NOMO-1 (cell line): ENCODE measurements around the gene SPIRE1.
"Not testable (repeated sequence)": the region's sequence is repeated elsewhere in the genome, so short reads cannot be mapped to it uniquely, and the experiment has no call there.

Experiments
- DNase-seq, 2 experiments: peaks; one replicate each; lab custom pipeline; 2025; ENCODE audit not compliant: unreplicated experiment in 2 of 2; lab: John Stamatoyannopoulos, UW

Gene SPIRE1

DNA sequence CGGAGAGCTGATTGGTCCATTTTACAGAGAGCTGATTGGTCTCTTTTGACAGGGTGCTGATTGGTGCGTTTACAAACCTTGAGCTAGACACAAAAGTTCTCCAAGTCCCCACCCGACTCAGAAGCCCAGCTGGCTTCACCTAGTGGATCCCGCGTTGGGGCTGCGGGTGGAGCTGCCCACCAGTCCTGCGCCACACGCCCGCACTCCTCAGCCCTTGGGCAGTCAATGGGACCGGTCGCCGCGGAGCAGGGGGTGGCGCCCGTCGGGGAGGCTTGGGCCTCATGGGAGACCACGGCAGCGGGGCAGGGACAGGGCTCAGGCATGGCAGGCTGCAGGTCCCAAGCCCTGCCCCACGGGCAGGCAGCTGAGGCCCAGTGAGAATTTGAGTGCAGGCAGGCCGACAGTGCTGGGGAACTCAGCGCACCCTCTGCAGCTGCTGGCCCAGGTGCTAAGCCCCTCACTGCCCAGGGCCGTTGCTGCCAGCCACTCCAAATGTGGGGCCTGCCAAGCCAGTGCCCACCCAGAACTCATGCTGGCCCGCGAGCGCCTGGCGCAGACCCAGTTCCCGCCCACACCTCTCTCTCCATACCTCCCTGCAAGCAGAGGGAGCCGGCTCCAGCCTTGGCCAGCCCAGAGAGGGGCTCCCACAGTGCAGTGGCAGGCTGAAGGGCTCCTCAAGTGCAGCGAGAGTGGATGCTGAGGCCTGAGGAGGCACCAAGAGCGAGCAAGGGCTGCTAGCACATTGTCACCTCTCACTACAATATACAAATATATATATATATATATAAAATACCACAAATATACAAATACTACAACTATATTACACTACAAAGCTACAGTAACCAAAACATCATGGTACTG is 100.7 kb downstream of the SPIRE1 start:
- DNase-seq, result no peak

DNA sequence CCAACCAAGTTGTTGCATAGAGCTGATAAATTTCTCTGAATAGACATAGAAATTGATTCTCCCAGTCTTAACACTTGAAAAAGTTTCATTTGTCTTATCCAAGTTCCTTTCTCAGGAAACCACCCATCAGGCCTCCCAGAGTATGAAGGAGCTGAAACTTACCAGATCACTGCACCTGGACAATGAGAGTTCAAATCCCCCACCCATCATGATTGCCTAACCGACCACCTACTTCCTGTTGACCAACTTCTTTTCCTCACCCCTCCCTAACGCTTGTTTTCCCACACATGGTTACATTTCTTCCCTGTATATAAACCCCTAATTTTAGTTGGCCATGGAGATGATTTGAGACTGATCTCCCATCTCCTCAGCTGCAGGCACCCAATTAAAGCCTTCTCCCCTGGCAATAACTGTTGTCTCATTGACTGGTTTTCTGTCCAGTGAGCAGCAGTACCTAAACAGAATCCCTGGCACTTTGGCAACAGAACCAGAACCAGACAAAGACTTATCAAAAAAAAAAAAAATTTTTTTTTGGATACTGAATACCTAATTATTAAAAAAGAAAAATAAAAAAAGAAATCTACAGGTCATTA is 103.0 kb downstream of the SPIRE1 start:
- no peak for DNase-seq

- no peak for DNase-seq
Measured at GRCh38 chr18:12552879-12553242, 105.0 kb downstream of the SPIRE1 start.

DNA sequence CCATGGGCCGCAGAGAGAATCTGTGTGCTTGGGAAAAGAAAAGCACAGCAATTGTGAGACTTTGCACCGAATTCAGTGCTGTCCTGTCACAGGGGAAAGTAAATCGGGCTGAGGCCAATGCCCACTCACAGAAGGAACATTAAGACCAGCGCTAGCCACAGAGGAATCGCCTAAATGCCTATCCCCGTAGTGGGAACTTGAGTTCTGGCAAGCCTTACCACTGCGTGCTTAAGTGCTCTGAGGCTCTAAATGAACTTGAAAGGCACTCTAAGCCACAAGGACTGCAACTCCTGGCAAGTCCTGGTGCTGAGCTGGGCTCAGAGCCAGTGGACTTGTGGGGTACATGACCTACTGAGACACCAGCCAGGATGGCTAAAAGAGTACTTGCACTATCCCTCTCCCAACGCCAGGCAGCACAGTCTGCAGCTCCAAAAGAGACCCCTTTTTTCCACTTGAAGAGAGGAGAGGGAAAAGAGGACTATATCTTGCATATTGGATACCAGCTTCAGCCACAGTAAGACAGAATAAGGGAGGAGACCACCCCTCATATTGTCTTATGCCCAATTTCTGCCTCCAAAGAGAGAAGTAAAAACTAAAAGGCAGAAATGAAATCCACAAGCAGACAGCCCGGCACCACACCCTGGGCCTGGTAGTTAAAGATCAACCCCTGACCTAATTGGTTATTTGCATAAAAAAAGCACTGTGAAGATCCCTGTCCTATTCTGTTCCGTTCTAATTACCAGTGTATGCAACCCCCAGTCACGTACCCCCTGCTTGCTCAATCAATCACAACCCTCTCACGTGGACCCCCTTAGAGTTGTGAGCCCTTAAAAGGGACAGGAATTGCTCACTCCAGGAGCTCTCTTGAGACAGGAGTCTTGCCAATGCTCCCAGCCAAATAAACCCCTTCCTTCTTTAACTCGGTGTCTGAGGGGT is 105.7 kb downstream of the SPIRE1 start:
- DNase-seq, result not testable (repeated sequence)

DNA sequence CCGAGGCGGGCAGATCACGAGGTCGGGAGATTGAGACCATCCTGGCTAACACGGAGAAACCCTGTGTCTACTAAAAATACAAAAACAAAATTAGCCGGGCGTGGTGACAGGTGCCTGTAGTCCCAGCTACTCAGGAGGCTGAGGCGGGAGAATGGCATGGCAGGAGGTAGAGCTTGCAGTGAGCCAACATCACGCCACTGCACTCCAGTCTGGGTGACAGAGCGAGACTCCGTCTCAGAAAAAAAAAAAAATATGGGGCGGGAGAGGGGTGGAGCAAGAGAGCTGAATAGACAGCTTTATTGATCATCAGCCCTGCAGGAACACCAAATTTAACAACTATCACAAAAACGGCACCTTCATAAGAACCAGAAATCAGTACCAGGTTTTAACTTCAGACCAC is 106.4 kb downstream of the SPIRE1 start:
- DNase-seq, result not testable (repeated sequence)

GRCh38 chr18:12543697-12544096 is 114.2 kb downstream of the SPIRE1 start:
- DNase-seq, result no peak

DNA sequence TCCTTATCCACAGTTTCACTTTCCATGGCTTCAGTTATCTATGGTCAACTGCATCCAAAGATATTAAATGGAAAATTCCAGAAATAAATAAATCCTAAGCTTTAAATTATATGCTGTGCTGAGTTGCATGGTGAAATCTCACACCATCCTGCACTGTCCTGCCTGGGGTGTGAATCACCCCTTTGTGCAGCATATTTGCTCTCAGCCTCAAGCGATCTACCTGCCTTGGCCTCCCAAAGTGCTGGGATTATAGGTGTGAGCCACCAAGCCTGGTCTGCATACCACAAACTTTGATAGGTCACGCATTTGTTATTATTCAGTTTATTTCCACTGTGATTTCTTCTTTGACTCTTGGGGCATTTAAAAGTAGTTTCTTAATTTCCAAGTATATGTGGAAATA is 117.2 kb downstream of the SPIRE1 start:
- no peak for DNase-seq

GRCh38 chr18:12539158-12539557 is 118.7 kb downstream of the SPIRE1 start:
- not testable (repeated sequence) for DNase-seq

DNA sequence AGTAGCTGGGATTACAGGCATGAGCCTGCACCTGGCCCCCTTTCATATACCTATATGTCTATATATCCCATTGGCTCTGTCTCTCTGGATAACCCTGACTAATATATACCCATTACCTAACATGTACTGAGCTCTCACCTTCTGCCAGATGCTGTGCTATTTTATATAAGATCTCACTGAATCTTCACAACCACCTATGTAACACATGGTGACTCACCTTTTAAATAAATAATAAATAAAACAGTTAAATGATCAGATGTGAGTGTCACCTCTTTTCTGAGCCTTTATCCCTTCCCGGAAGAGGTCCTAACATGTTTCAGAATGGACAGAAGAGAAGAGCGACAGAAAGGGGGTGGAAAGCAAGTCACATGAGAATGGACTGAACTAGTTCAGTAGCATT is 123.1 kb downstream of the SPIRE1 start:
- no peak for DNase-seq

GRCh38 chr18:12532661-12533060 is 125.2 kb downstream of the SPIRE1 start:
- DNase-seq, result no peak

GRCh38 chr18:12531749-12532148 is 126.2 kb downstream of the SPIRE1 start:
- DNase-seq, result no peak

DNA sequence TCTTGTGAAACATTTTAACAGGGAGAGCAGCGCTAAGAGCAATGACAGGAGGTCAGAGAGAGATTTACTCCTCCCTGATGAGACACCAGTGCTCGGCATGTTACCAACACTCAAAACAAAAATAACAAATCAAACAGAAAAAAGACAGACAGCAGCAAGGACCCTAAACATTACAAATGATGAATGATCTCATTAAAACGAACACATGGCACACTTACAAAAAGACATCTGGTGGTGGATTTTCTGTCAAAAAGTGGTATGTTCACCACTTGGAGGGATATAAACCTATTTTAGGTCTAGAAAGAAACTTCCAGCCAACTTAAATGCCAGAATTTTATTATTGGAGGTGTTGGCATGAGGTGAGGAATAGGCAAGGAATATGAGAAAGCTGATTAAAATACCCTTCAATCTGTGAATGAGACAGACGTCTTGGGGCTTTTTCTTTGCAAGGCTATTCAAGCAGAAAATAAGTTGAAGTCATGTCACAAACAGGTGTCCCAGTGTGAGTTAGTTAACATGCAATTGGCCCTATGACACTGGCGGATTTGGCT is 137.4 kb downstream of the SPIRE1 start:
- no peak for DNase-seq

- DNase-seq, result no peak
Measured at GRCh38 chr18:12518832-12519531, 138.9 kb downstream of the SPIRE1 start.

- DNase-seq, result no peak
Measured at GRCh38 chr18:12518326-12518725, 139.6 kb downstream of the SPIRE1 start.

DNA sequence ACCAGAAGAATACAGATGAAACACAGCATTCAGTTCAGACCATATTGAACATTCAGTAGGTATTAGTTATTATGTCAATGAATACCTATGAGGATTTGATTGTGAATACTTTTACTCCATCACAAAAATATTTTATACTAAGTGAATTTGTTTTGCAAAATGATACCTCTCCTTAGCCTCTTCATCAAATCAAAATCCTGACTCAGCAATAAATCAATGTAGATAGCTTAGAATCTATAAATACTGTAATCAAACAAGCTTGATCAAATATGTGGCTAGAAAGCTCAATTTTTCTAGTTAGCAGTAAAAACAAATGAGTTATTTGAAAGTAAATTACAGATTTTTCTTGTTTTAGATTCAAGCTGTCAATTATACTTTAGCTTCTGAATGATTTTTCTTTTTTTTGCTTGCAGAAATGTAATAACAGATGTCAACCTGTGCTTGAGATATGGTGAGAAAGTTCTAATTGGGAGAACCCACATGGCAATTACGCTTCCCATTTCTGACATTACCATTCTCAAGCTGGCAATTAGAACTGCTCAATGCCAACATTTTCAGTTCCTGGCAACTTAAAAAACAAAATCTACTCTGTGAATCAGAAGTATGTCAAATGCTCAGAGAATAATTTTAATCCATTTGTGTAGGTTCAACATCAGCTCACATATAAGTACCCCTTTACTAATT is 140.6 kb downstream of the SPIRE1 start:
- DNase-seq, result no peak

- DNase-seq, result no peak
Measured at GRCh38 chr18:12516049-12516630, 141.8 kb downstream of the SPIRE1 start.

- DNase-seq, result no peak
Measured at GRCh38 chr18:12515550-12515949, 142.4 kb downstream of the SPIRE1 start.

DNA sequence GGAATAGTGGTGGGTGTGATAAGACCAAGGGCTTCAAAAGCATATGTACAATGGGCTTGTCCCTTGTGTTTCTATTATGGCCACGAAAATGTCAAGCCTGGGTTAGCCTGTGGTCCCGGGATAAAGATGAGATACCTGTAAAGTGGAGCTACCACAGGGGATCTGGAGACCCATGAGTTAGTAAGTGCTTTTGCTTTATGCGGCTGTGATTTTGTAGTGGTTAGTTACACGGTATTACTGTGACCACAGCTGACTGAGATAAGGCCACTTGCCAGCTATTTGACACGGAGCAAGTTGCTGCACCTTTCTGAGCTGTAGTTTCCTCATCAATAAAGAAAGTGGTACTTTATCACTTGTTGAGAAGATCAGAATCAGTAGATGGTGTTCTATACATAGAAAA is 150.9 kb downstream of the SPIRE1 start:
- no peak for DNase-seq

DNA sequence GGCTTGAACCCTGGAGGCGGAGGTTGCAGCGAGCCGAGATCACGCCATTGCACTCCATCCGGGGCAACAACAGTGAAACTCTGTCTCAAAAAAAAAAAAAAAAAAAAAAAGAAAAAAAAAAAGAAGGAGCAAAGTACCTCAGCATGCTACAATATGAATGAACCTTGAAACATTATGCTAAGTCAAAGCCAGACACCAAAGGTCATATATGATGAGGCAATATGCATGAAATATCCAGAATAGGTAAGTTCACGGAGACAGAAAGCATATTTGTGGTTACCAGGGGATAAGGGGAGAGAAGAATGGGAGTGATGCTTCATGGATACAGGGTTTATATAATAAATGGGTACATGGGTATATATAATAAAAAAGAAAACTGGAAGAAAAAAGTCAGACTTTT is 156.9 kb downstream of the SPIRE1 start:
- no peak for DNase-seq

DNA sequence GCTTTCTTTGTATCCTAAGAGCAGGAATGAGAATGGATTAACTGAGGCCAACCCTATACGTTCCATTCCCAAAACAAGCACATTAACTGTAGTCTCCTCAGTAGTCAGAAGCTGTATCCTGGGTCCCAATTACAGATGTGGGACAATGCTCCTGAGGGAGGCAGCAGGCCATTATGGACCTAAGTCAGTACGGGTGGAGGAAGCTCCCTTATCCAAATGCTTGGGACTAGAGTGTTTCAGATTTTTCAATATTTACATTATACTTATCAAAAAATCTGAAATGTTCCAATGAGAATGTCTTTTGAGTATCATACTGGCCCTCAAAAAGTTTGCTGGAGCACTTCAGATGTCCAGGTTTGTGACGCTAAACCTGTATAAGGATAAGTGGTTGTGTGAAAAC is 160.1 kb downstream of the SPIRE1 start:
- no peak for DNase-seq
